ENCODE results near the gene STS. TPM values are rescaled to one million over a fixed set of nuclear protein-coding genes. Genes with fewer than 3 reads are reported as not detected.

The STS gene
- total RNA-seq = 3.3 and 4.3 TPM in 2 replicates

GRCh38 chrX:7147413-7147977 is at the start of gene STS:
TSS of gene STS (plus strand) at chrX:7147712. CDS start at chrX:7253200, 105,488 bp downstream.

GRCh38 chrX:7147978-7148854 is 704 bp downstream of the STS start, which contains the start of gene PUDP:
TSS of gene PUDP (minus strand) at chrX:7148153. CDS start at chrX:7148113, 40 bp downstream.

Small RNA genes lying within 50 kb of the gene (small RNA-seq; reads per million reads assigned to genes)
- not detected for gene MIR4767 (ENCODE audit: low replicate concordance)

Other genes with a start within 250 kb of the STS start
- gene PUDP, start 441 bp downstream of the STS start, total RNA-seq = 13.7 and 16.2 TPM in 2 replicates